Measurements from ENCODE around the gene SLC52A3. TPM values are rescaled to one million over a fixed set of nuclear protein-coding genes. Genes with fewer than 3 reads are reported as not detected.

SLC52A3 gene
- total and polyA plus RNA-seq, 2 of the 13 experiments (the other 11 are each of a cell fraction or from before 2014, with no cell fraction given), result 0.03 TPM; not detected in 1

DNA sequence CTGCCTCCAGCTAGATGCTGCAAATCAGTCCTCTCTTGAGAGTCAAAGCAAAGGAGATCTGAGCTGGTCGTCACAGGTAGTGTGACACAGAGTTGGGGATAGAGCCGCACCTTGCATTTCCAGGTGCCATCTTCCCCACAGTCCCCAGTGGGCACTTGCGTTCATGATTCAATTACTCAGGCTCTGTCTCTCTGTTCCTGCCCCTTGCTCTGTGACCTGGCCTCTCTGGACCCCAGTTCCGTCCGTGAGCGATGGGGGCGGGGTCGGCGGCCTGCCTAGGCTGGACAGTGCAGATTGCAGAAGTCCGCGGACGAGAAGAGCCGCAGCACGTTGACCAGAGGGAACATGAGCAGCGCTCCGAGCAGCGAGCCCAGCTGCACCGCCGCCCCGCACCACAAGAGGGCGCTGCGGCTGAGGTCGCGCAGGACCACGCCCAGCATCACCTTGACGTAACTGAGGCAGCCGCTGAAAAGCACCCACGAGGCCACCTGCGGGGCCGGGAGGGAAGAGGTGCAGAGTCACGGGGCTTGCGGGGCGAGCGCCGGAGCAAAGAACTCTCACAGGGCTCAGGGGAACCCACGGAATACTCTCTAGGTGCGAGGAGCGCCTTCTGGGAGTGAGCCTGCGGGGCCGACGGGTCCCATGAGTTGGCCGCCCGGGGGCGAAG, 7.4 kb downstream of the SLC52A3 start (continued):
- no peak for TF ChIP-seq PRDM10 (CRISPR knock-in tag; IDR thresholded peaks at IDR 0.05; ENCODE audit: low read depth)
- TF ChIP-seq ZBTB38 (CRISPR knock-in tag; IDR thresholded peaks at IDR 0.05), result peak; percentile 74
- no peak for TF ChIP-seq ZNF329 (CRISPR knock-in tag; IDR thresholded peaks at IDR 0.05; ENCODE audit: low read depth)
- no peak for TF ChIP-seq THYN1 (CRISPR knock-in tag; IDR thresholded peaks at IDR 0.05; ENCODE audit: borderline replicate concordance, low read depth)
- TF ChIP-seq NRL (CRISPR knock-in tag; IDR thresholded peaks at IDR 0.05; ENCODE audit: borderline replicate concordance), result peak; percentile 83
- 0 out of 2 replicates have a peak, but pooled peaks have one; percentile 24 for TF ChIP-seq EEA1 (CRISPR knock-in tag; IDR thresholded peaks at IDR 0.05; ENCODE audit: borderline replicate concordance)
- TF ChIP-seq SALL1 (CRISPR knock-in tag; IDR thresholded peaks at IDR 0.05), result peak; percentile 63; the same call in 1 of the 2 replicates
- TF ChIP-seq ZSCAN30 (CRISPR knock-in tag; IDR thresholded peaks at IDR 0.05), result no peak
- 0 out of 2 replicates have a peak, but pooled peaks have one; percentile 33 for TF ChIP-seq ZNF703 (CRISPR knock-in tag; IDR thresholded peaks at IDR 0.05; ENCODE audit: borderline replicate concordance)
- peak; percentile 27; the same call in 1 of the 2 replicates for TF ChIP-seq IRF2 (CRISPR knock-in tag; IDR thresholded peaks at IDR 0.05)
- TF ChIP-seq XRCC5 (optimal IDR thresholded peaks at IDR 0.05; ENCODE audit: low read length), result peak; percentile 97
- peak; percentile 22; the same call in 1 of the 2 replicates for TF ChIP-seq FOXM1 (CRISPR knock-in tag; IDR thresholded peaks at IDR 0.05)
- no peak for TF ChIP-seq RAD51 (IDR thresholded peaks at IDR 0.05; ENCODE audit: borderline replicate concordance)
- 0 out of 2 replicates have a peak, but pooled peaks have one; percentile 68 for TF ChIP-seq ZNF333 (CRISPR knock-in tag; IDR thresholded peaks at IDR 0.05; ENCODE audit: borderline replicate concordance)
- TF ChIP-seq MYC (CRISPR knock-in tag; IDR thresholded peaks at IDR 0.05; ENCODE audit: borderline replicate concordance), result peak; percentile 57; the same call in 1 of the 2 replicates
- TF ChIP-seq, protein P1, sequence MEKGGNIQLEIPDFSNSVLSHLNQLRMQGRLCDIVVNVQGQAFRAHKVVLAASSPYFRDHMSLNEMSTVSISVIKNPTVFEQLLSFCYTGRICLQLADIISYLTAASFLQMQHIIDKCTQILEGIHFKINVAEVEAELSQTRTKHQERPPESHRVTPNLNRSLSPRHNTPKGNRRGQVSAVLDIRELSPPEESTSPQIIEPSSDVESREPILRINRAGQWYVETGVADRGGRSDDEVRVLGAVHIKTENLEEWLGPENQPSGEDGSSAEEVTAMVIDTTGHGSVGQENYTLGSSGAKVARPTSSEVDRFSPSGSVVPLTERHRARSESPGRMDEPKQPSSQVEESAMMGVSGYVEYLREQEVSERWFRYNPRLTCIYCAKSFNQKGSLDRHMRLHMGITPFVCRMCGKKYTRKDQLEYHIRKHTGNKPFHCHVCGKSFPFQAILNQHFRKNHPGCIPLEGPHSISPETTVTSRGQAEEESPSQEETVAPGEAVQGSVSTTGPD (CRISPR knock-in tag; IDR thresholded peaks at IDR 0.05), result no peak
- TF ChIP-seq ZNF776 (CRISPR knock-in tag; IDR thresholded peaks at IDR 0.05), result 0 out of 2 replicates have a peak, but pooled peaks have one; percentile 43
- TF ChIP-seq ZNF180 (CRISPR knock-in tag; IDR thresholded peaks at IDR 0.05; ENCODE audit: borderline replicate concordance, low read depth), result no peak
- 0 out of 2 replicates have a peak, but pooled peaks have one; percentile 40 for TF ChIP-seq ZNF232 (CRISPR knock-in tag; IDR thresholded peaks at IDR 0.05; ENCODE audit: borderline replicate concordance)
- no peak for TF ChIP-seq MED13 (CRISPR knock-in tag; IDR thresholded peaks at IDR 0.05)
- TF ChIP-seq RFX1 (IDR thresholded peaks at IDR 0.05), result no peak
- TF ChIP-seq HOXA9 (CRISPR knock-in tag; IDR thresholded peaks at IDR 0.05; ENCODE audit: borderline replicate concordance), result peak; percentile 56; the same call in 1 of the 2 replicates
